HEK293 (cell line): ENCODE data around the gene WNT7B.

Experiments used
- TCF7L2 ChIP-seq: IDR thresholded peaks from 2 replicates; pipeline ENCODE4 v1.6.1; 2011; ENCODE audit warnings: low read depth, mild to moderate bottlenecking, inconsistent platforms, low read length, moderate library complexity, borderline replicate concordance
- ZBTB11 ChIP-seq: fragments of 450-650 bp; formaldehyde crosslinking; conservative IDR thresholded peaks from 2 replicates; pipeline ENCODE4 v1.5.1; 2016; ENCODE audit warnings: low read depth, missing biosample characterization, missing genetic modification characterization
- ZBTB49 ChIP-seq: fragments of 450-650 bp; formaldehyde crosslinking; IDR thresholded peaks from 2 replicates; pipeline ENCODE4 v1.5.1; 2016; ENCODE audit warnings: missing biosample characterization, missing genetic modification characterization, low read depth
- ZNF19 ChIP-seq: fragments of 450-650 bp; formaldehyde crosslinking; IDR thresholded peaks from 2 replicates; pipeline ENCODE4; 2016; ENCODE audit warnings: missing biosample characterization, missing genetic modification characterization, low read depth
- ZNF391 ChIP-seq: fragments of 450-650 bp; formaldehyde crosslinking; IDR thresholded peaks from 2 replicates; pipeline ENCODE4 v1.5.1; 2016; ENCODE audit warnings: low read depth, missing biosample characterization, missing genetic modification characterization, borderline replicate concordance
- TF ChIP-seq, protein P1 (sequence below): fragments of 450-650 bp; formaldehyde crosslinking; IDR thresholded peaks from 2 replicates; pipeline ENCODE4 v1.5.1; 2016; ENCODE audit warnings: missing biosample characterization, missing genetic modification characterization
- TF ChIP-seq, protein P2 (sequence below): fragments of 450-650 bp; formaldehyde crosslinking; IDR thresholded peaks from 2 replicates; pipeline ENCODE4 v1.5.1; 2016; ENCODE audit warnings: missing biosample characterization, missing genetic modification characterization
- TF ChIP-seq, protein P3 (sequence below): fragments of 450-650 bp; IDR thresholded peaks from 2 replicates; pipeline ENCODE4 v1.5.1; 2018; ENCODE audit warnings: missing biosample characterization, mild to moderate bottlenecking, missing genetic modification characterization

DNA sequence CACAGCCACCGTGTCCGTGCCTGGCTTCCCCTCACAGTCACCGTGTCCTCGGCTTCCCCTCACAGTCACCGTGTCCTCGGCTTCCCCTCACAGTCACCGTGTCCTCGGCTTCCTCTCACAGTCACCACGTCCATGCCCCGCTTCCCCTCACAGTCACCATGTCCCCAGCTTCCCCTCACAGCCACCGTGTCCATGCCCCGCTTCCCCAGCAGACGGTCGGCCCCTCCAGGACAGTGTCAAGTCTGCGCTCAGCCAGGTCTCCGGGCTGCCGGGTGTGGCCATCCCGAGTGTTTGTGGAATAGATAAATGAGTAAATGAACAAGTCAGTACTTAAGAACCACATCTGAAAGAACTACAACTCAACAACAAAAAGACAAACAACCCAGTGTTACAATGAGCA, 23.8 kb downstream of the WNT7B start:
- TF ChIP-seq, protein P1, sequence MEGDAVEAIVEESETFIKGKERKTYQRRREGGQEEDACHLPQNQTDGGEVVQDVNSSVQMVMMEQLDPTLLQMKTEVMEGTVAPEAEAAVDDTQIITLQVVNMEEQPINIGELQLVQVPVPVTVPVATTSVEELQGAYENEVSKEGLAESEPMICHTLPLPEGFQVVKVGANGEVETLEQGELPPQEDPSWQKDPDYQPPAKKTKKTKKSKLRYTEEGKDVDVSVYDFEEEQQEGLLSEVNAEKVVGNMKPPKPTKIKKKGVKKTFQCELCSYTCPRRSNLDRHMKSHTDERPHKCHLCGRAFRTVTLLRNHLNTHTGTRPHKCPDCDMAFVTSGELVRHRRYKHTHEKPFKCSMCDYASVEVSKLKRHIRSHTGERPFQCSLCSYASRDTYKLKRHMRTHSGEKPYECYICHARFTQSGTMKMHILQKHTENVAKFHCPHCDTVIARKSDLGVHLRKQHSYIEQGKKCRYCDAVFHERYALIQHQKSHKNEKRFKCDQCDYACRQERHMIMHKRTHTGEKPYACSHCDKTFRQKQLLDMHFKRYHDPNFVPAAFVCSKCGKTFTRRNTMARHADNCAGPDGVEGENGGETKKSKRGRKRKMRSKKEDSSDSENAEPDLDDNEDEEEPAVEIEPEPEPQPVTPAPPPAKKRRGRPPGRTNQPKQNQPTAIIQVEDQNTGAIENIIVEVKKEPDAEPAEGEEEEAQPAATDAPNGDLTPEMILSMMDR (tag by site-specific recombination): no peak
- TF ChIP-seq, protein P2, sequence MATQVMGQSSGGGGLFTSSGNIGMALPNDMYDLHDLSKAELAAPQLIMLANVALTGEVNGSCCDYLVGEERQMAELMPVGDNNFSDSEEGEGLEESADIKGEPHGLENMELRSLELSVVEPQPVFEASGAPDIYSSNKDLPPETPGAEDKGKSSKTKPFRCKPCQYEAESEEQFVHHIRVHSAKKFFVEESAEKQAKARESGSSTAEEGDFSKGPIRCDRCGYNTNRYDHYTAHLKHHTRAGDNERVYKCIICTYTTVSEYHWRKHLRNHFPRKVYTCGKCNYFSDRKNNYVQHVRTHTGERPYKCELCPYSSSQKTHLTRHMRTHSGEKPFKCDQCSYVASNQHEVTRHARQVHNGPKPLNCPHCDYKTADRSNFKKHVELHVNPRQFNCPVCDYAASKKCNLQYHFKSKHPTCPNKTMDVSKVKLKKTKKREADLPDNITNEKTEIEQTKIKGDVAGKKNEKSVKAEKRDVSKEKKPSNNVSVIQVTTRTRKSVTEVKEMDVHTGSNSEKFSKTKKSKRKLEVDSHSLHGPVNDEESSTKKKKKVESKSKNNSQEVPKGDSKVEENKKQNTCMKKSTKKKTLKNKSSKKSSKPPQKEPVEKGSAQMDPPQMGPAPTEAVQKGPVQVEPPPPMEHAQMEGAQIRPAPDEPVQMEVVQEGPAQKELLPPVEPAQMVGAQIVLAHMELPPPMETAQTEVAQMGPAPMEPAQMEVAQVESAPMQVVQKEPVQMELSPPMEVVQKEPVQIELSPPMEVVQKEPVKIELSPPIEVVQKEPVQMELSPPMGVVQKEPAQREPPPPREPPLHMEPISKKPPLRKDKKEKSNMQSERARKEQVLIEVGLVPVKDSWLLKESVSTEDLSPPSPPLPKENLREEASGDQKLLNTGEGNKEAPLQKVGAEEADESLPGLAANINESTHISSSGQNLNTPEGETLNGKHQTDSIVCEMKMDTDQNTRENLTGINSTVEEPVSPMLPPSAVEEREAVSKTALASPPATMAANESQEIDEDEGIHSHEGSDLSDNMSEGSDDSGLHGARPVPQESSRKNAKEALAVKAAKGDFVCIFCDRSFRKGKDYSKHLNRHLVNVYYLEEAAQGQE (tag by site-specific recombination): no peak
- no peak for TF ChIP-seq ZNF19 (tag by site-specific recombination)
- TF ChIP-seq, protein P3, sequence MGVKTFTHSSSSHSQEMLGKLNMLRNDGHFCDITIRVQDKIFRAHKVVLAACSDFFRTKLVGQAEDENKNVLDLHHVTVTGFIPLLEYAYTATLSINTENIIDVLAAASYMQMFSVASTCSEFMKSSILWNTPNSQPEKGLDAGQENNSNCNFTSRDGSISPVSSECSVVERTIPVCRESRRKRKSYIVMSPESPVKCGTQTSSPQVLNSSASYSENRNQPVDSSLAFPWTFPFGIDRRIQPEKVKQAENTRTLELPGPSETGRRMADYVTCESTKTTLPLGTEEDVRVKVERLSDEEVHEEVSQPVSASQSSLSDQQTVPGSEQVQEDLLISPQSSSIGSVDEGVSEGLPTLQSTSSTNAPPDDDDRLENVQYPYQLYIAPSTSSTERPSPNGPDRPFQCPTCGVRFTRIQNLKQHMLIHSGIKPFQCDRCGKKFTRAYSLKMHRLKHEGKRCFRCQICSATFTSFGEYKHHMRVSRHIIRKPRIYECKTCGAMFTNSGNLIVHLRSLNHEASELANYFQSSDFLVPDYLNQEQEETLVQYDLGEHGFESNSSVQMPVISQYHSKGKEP (tag by site-specific recombination): no peak
- no peak for TF ChIP-seq ZBTB11 (tag by site-specific recombination)
- no peak for TF ChIP-seq ZBTB49 (tag by site-specific recombination)
- TF ChIP-seq ZNF391: no peak
- TF ChIP-seq TCF7L2: no peak
